GM23248 (cell line): ENCODE data around the gene SFRP5.

Experiments used
- EZH2 ChIP-seq: fragments of 200-600 bp; sonication (generic); IDR thresholded peaks from 2 replicates; pipeline ENCODE4 v1.6.1; 2018; ENCODE audit warnings: antibody characterized with exemption, mild to moderate bottlenecking; ENCODE audit not compliant: insufficient read depth, poor library complexity, severe bottlenecking
- EZH2phosphoT487 ChIP-seq: fragments of 200-600 bp; sonication (generic); IDR thresholded peaks from 2 replicates; pipeline ENCODE4 v1.6.1; 2018; ENCODE audit warnings: antibody characterized with exemption, moderate library complexity, mild to moderate bottlenecking, low read depth; ENCODE audit not compliant: insufficient read depth

DNA sequence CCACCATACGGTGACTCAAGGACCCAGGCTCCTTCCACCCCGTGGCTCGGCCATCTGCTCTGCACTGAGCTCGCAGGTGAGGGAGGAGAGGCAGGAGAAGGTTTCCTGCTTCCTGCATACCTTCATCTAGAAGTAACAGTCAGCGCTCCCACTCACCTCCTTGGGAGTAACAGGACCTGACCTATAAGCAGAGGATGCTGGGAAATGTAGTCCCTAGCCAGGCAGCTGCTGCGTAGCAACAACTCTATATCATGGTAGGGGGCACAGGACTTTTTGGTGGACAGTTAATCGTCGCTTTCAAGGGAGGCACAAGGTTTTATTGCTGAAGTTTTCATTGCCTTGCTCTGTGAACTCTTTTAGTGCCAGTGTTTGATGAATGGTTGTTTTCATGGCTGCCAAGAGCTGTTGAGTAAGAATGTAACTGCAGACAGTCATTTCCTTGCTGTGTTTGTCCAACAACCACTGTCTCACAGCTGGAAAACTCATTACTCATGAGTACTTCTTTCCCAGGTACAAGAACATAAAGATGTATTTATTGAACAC, 45.1 kb downstream of the SFRP5 start:
- TF ChIP-seq EZH2 (no peak), EZH2phosphoT487 (no peak)
